Endothelial cell of umbilical vein (primary cell): ENCODE data around the gene SDC3.

Experiments
- CTCF ChIP-seq, 2 donors: IDR thresholded peaks; 1 replicate in 1 of 2; 2 replicates in 1 of 2; pipeline ENCODE4 v1.5.1; 2011; ENCODE audit warnings: low read length in 2 of 2, mild to moderate bottlenecking in 2 of 2, moderate library complexity in 2 of 2, control low read depth in 1 of 2, inconsistent platforms in 1 of 2, low read depth in 1 of 2; ENCODE audit not compliant: insufficient read depth in 1 of 2; ENCODE audit errors: extremely low read depth in 1 of 2
- EZH2 ChIP-seq: IDR thresholded peaks from 2 replicates; pipeline ENCODE4 v1.6.1; 2012; ENCODE audit warnings: borderline replicate concordance, low read depth, mild to moderate bottlenecking, moderate library complexity, low read length, inconsistent platforms; ENCODE audit not compliant: severe bottlenecking
- FOS ChIP-seq: IDR thresholded peaks from 2 replicates; pipeline ENCODE4 v1.6.1; 2011; ENCODE audit warnings: mild to moderate bottlenecking, low read length, moderate library complexity, borderline replicate concordance; ENCODE audit not compliant: insufficient read depth
- MYC ChIP-seq: IDR thresholded peaks from one replicate; pipeline ENCODE4 v1.6.1; 2011; ENCODE audit warnings: mild to moderate bottlenecking, low read depth, low read length
- POLR2A ChIP-seq: IDR thresholded peaks from 2 replicates; pipeline ENCODE4 v1.6.1; 2012; ENCODE audit warnings: low read depth, mild to moderate bottlenecking, control low read depth, low read length
- TF ChIP-seq, protein P1 (sequence below): IDR thresholded peaks from 2 replicates; pipeline ENCODE4 v1.6.1; 2011; ENCODE audit not compliant: insufficient read depth, insufficient read length

- TF ChIP-seq CTCF (IDR thresholded peaks at IDR 0.05; ENCODE audit: extremely low read depth in 1 of 2, insufficient read depth in 1 of 2, low read depth in 1 of 2, low read length in 2 of 2): no peak
- TF ChIP-seq EZH2: no peak
- TF ChIP-seq POLR2A: no peak
- no peak for TF ChIP-seq MYC
- no peak for TF ChIP-seq FOS
- TF ChIP-seq, protein P1, sequence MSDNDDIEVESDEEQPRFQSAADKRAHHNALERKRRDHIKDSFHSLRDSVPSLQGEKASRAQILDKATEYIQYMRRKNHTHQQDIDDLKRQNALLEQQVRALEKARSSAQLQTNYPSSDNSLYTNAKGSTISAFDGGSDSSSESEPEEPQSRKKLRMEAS: no peak
These were observed 21.7 kb downstream of the SDC3 start for GRCh38 chr1:30886710-30887428.
